Peyer's patch (tissue), 4 donors: ENCODE data around the gene NLGN1.

Source experiments
- CTCF ChIP-seq, 6 experiments: fragments of 450-650 bp in 4 of 6; fragments of 200-600 bp in 2 of 6; sonication (generic) in 1 of 6; IDR thresholded peaks; one replicate each; pipeline ENCODE4 v1.5.1; 2017 to 2019; ENCODE audit warnings: antibody characterized with exemption in 6 of 6, mild to moderate bottlenecking in 3 of 6, moderate library complexity in 1 of 6
- POLR2A ChIP-seq, 2 donors: fragments of 450-650 bp; IDR thresholded peaks; one replicate each; pipeline ENCODE4 v1.5.1; 2017; ENCODE audit warnings: antibody characterized with exemption in 2 of 2, mild to moderate bottlenecking in 2 of 2, moderate library complexity in 2 of 2

- TF ChIP-seq CTCF (IDR thresholded peaks at IDR 0.05) (no peak), POLR2A (IDR thresholded peaks at IDR 0.05) (no peak)
These were observed 189.5 kb downstream of the NLGN1 start for GRCh38 chr3:173587055-173587454.
